GM23248 (cell line): Measurements from ENCODE around the gene DLG2.

Experiments used
- EZH2 ChIP-seq: fragments of 200-600 bp; sonication (generic); IDR thresholded peaks from 2 replicates; pipeline ENCODE4 v1.6.1; 2018; ENCODE audit warnings: antibody characterized with exemption, mild to moderate bottlenecking; ENCODE audit not compliant: insufficient read depth, poor library complexity, severe bottlenecking
- EZH2phosphoT487 ChIP-seq: fragments of 200-600 bp; sonication (generic); IDR thresholded peaks from 2 replicates; pipeline ENCODE4 v1.6.1; 2018; ENCODE audit warnings: antibody characterized with exemption, moderate library complexity, mild to moderate bottlenecking, low read depth; ENCODE audit not compliant: insufficient read depth

- TF ChIP-seq EZH2 (no peak), EZH2phosphoT487 (no peak)
These were observed 1060.5 kb downstream of the DLG2 start for GRCh38 chr11:84566671-84567070.
